G401.6 (cell line): Measurements from ENCODE around the gene ZNF648.
A peak's percentile ranks its signal among the peaks of the same experiment; 100 is the strongest.
"Not testable (repeated sequence)": the region's sequence is repeated elsewhere in the genome, so short reads cannot be mapped to it uniquely, and the experiment has no call there.

Experiments used
- FAIRE-seq: peaks from 2 replicates; lab custom pipeline; 2012; peaks lifted over from hg19 to GRCh38; lab: Jason Lieb, UNC

Gene ZNF648

DNA sequence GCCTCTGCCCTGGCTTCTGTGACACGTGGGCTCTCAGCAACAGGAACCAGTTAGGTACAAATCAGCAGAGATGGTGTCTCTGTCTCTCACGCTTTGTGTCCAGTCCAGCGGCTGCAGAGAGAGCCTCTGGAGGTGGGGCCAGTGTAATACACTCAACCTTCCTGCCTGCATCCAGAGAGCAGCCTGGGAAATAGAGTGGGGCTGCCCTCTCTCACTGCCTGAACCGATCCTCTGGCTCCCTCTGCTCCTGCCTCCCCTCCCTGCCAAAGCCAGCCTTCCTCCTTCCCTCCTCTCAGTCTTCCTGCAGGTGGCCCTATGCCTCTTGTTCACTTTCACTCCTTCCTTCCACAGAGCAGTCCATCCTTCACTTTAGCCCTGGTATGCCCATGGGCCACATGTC, at the start of gene ZNF648:
TSS of gene ZNF648 (minus strand) at position 119 of the 400 bp plus-strand sequence. CDS start 3,702 bp downstream, outside the sequence.
- no peak for FAIRE-seq

GRCh38 chr1:182110635-182111034, 49.1 kb upstream of the ZNF648 start:
- FAIRE-seq, result no peak

DNA sequence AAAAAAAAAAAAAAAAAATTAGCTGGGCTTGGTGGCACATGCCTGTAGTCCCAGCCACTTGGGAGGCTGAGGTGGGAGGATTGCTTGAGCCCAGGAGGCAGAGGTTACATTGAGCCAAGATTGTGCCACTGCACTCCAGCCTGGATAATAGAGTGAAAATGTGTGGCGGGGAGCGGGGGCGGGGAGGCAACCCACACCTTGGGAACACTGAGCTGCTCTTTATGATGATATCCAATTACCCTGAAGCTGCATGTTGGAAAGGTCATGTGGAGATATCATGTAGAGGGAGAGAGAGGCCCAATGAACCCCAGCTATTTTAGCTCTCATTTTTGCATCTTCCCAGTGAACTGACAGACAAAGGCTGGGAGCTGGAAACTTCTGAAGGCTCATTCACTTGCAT, 48.3 kb upstream of the ZNF648 start:
- FAIRE-seq, result no peak

DNA sequence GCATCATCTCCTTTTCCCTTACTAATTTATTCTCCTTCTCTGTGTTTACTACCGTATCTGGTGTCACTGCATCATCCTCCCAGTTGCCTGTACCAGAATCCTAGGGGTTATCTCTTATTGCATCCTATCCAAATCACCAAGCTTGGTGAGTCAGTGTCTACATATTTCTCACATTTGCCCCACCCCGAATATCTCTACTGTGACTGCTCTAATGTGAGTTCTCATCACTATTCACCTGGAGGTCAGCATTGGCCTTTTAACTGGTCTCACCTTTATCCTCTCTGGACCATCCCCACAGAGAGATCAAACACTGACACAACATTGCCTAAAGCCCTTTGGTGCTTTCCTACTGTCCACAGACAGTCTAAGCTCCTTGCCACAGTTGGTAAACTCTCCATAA, 45.7 kb upstream of the ZNF648 start:
- FAIRE-seq, result no peak

DNA sequence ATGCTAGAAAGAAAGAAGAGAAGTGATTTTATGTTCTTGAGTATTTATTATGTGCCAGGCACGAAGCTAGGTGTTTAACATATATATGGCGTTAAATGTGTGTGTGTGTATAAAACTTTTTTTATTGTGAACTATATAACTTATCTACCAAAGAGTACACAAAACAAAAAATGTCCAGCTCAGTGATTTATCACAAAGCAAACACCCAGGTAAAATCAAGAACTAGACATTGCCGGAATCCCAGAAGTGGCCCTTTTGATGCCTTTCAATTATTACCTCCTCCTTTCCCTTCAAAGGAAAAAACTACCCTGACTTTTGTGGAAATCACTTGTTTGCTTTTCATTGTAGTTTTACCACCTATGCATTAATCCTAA, 40.5 kb upstream of the ZNF648 start:
- no peak for FAIRE-seq

- FAIRE-seq, result peak; percentile 98
Observed at GRCh38 chr1:182101415-182102042, 40.0 kb upstream of the ZNF648 start.

DNA sequence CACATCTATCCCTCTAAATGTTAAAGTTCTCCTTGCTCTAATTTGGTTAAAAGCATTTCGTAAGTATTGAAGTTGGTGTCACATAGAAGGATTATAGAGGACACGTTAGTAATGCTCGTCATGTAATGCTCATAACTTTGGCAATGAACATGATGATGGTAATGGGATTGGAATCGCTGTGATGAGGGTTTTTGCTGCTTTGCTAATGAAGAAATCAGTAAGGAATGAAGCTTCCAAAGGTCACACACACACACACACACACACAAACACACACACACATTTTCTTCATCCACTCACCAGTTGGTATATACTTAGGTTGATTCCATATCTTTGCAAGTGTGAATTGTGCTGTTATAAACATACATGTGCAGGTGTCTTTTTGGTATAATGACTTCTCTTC, 36.8 kb upstream of the ZNF648 start:
- FAIRE-seq, result no peak

- no peak for FAIRE-seq
Observed at GRCh38 chr1:182095946-182096345, 34.4 kb upstream of the ZNF648 start.

DNA sequence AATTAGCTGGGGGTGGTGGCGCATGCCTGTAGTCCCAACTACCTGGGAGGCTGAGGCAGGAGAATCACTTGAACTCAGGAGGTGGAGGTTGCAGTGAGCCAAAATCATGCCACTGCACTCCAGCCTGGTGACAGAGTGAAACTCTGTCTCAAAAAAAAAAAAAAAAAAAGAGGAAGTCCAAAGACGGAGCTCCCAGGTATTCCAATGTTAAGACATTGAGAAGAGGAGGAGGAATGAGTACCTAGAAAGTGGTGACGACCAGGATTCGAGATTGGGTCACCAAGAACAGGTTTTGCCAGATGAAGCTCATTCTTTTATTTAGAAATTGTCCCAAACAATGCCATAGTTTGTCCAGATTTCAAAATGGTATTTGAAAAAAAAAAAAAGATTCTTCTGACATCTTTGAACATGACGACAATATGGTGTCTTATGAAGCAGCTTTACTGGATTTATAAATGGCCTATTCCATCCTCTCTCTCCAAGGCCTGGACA, 33.0 kb upstream of the ZNF648 start:
- FAIRE-seq, result not testable (repeated sequence)

- no peak for FAIRE-seq
Observed at GRCh38 chr1:182093781-182094180, 32.3 kb upstream of the ZNF648 start.

DNA sequence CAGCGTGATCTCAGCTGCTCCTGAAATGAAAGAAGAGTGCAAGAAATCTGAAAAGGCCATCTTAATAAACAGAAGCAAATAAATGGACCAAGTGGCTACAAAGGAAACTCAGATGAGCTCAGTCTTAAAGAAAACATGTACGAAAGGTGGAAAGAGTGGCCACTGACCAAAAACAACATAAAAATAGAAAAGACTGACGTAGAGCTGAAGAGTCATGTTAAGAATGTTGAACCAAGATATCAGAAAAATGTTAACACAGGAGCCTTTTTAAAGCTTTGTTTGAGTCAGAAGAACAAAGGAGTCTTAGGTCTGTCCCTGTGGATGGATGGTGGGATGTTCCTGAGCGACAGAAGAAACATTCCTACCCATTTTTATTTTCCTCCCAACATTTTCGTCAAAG, 30.8 kb upstream of the ZNF648 start:
- FAIRE-seq, result no peak

DNA sequence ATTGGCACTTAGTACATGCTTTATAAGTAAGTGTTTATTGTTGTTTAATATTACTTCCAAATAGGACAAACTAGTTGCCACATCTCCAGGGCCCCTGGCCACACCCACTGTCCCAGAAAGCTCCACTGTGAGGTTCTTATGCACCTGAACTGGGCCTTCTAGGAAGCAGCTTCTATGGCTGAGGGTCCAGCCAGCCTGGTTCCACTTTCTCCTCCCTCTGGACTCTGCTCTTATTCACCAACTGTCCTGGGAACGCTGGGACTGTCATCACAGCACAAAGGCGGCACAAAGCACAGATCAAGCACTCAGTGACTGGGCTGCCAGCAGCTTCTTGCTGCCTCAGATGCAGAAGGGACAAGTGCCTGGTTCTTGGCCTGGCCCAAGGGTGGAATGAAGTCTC, 29.6 kb upstream of the ZNF648 start:
- no peak for FAIRE-seq

DNA sequence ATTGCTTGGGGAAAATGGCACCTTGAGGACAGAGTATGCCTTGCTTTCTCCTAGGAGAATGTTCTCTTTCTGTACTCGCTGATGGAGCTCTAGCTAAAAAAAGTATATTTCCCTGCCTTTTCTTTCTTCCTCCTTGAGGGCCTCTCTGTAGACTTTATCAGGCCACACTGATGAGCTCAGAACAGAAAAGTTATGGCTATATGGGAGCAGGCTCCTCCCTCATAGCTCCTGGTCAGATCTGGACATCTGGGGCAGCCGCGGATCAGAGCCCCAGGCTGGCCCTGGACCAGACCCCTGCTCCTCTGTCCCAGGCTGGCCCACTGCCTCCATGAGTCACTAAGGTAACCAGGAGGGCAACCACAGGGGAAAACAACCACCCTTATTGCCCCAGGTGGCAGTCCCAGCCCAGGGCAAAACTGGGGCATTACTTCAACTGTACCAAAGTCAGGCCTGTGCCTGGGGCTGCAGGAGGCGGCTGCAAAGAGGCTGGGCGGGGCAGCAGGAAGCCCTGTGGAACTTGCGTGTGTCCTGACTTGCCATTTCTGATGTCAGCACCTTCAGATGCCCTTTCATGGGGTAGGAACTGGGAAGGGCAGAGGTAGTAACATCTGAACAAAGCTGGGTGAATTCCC, 26.3 kb upstream of the ZNF648 start:
- FAIRE-seq, result no peak

DNA sequence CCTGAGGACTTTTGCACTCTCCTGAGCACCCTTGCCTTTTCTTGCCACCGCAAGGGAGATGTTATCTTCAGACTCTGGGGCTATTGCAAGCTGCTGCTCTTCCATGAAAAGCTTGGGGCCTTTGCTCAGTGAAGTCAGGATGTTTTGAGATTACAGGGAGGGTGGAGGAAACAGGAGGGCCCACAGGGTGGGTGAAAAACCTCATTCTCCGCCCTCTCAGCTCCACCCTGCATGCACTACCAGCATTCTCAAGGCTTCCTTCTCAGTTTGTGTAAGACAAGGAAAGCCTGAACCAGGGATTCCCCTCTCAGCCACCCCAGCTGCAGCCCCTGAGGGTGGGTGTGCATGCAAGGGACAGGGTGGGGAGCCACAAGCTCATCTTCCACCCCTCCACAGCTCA, 25.8 kb upstream of the ZNF648 start:
- no peak for FAIRE-seq

DNA sequence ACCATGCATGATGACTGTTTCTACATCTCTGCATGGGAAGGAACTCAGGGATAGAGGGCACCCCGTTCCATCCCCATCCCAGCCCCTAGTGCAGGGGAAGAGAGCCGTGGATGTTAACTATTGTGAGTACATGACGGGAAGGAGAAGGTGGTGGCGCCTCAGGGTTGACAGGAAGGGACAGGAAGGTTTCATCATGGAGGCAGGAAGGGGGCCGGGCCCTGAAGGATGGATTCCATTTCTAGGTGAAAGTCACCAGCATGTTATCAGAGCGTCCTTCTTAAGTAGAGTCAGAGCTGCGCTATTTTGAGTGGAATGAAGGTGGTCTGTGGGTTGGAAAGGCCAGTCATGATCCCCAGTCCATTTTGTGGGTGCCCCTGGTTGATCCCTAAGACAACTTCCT, 25.1 kb upstream of the ZNF648 start:
- FAIRE-seq, result no peak

DNA sequence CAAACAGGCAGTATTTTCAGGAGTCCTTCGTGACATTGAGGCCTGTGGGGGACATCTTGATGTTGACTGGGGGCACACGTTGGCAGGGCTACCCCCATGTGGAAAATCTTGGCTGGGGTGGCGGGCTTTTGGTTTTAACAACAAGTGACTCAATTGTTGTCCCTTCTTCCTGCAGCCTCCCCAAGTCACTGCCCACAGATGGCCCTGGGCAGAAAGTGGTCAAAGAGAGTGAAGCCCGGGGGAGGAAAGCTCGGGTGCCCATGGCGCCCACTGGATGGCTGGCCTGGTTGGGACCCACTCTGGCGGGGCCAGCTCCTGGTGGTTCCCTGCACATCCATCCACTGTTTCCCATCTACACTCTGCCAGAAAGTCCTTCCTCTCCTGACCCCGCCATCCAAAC, 24.6 kb upstream of the ZNF648 start:
- no peak for FAIRE-seq

- no peak for FAIRE-seq
Observed at GRCh38 chr1:182085726-182086125, 24.2 kb upstream of the ZNF648 start.

DNA sequence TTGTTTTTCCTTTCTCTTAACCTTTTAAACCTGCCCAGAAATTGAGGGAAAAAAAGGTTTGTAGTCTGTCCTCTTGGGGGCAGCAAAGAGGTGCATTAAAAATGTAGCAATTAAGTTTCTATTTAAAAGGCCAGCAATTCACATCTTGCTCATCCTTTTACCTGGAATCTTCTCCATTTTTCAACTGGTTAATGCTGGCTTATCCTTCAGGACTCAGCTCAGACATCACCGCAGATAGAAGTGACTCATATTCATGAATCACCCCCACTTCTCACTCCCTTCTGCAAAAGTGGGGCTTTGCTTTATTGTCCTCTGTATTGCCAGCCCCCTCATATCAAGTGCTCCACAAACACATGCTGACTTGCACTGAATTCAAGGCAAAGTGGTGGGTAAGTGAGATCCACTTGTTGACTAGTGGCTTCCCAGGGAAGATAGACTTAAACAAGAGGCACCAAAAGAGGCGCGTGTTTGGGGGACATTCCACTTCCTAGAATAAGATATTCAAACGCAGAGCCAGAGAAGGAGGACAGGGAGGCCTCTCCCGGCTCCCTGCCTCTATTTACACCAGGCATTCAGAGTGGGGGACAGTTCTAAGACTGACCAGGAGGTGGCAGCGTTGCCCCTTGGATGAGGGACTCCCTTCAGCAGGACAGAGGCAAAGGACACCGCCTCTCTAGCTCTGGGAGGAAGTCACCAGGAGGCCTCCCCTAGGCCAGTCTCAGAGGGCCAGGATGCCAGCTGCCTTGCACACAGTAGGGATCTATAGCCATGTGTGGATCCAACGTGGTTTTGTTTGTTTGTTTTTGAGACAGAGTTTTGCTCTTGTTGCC, 23.2 kb upstream of the ZNF648 start:
- FAIRE-seq, result peak; percentile 83

GRCh38 chr1:182083851-182084486, 22.5 kb upstream of the ZNF648 start:
- no peak for FAIRE-seq

DNA sequence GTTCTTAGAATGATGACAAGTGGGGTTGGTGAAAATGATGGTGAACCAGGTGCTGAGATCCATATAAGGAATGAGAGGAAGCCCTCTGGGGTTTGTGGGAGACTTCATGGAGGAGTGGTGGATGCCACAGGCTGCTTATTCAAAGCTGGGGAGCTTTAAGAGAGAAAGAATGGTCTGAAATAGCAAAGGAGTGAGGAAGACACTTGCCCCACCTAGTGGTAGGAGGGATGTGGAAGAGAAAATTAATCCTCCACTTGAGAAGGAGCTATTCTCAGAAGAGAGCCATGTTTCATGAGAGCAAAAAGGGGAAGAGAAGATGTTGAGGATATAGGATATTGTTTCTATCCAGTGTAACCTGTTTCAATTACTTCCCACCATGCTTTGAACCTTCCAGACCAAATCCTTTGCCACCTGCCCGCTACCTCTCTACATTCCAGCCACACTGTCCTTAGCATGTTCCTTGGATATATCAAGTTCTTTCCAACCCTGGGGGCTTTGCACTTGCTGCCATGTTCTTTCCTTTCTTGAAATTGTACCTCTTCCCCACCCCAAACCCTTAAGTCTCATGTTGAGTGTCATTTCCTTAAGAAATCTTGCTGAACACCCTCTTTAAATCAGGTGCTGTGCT, 19.6 kb upstream of the ZNF648 start:
- FAIRE-seq, result no peak

- FAIRE-seq, result no peak
Observed at GRCh38 chr1:182080040-182080439, 18.5 kb upstream of the ZNF648 start.

DNA sequence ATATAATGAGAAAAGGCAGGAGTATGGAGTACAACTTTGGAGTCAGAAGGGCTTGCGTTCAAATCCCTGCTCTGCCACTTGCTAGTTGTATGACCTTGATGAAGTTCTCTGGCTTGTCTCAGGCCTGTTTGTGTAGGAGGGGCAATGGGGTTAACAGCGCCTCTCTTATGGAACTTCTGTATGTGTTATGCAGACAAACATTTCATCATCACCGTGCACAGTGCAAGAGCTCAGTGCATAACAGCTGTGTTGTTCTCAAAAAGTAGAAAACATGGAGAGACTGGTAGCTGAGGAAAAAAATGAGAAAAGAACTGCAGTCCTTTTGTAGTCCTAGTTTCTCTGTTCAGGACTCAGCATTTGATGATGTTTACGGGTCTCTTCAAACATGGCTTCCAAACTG, 10.4 kb upstream of the ZNF648 start:
- FAIRE-seq, result no peak
